ENCODE data around the gene UGT3A1.

DNA sequence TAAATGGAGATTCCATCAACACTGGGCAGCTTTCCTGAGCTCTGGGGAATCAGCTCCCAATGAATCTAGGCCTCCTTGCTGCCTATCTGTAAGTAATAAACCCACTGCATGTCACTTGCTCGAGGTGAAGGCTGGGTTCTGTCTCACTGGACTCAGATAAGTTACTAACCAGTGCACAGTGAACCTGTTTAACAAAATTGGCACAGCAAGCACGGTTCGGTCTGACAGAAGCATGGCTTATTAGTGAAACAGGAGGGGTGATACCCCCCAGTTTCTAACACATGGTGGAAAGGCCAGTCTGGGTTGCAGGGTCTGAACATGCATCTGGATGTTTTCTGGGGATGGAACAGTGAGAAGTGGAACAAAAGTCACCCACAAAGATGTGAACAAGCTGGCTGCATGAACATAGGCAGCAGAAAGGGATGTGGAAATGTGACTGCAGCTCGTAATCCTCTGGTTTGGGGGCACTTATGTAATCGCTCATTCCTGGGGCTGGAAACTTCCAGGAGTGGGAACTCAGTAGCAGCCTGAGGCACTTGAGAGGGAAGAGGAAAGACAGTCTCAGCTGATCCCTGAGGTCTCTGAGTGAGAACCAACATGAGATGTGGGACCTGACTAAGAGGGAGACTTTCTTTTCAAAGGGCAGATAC lies 37.8 kb upstream of the UGT3A1 start:
- TF ChIP-seq CTCF (IDR thresholded peaks at IDR 0.05) (no peak), POLR2A (IDR thresholded peaks at IDR 0.05) (no peak)

All from lower leg skin (tissue), 3 donors.